ENCODE data around the gene ADGRG3. TPM values are rescaled to one million over a fixed set of nuclear protein-coding genes. Genes with fewer than 3 reads are reported as not detected.

Gene ADGRG3
- total RNA-seq, 1 donor from 2014 or later: not detected

- Mint-ChIP-seq H3K9me3 (ENCODE audit: unreplicated experiment) (no peaks in the 10 kb centered on the region), H3K27me3 (ENCODE audit: unreplicated experiment) (no peaks in the 10 kb centered on the region), H3K4me3 (ENCODE audit: unreplicated experiment) (no peak overlapping the region), H3K4me1 (ENCODE audit: unreplicated experiment) (peaks cover 13% of the 10 kb centered on the region), H3K36me3 (ENCODE audit: unreplicated experiment) (no peaks in the 10 kb centered on the region), H3K27ac (ENCODE audit: unreplicated experiment) (no peak overlapping the region)
- DNase-seq (ENCODE audit: extremely low spot score, unreplicated experiment): no peak
- TF ChIP-seq CTCF (IDR thresholded peaks at IDR 0.05): no peak
Observed at GRCh38 chr16:57640185-57640584, 27.9 kb upstream of the ADGRG3 start.

- Mint-ChIP-seq H3K36me3 (ENCODE audit: unreplicated experiment) (no peaks in the 10 kb centered on the region), H3K27ac (ENCODE audit: unreplicated experiment) (no peak overlapping the region), H3K9me3 (ENCODE audit: unreplicated experiment) (no peaks in the 10 kb centered on the region), H3K27me3 (ENCODE audit: unreplicated experiment) (no peaks in the 10 kb centered on the region), H3K4me3 (ENCODE audit: unreplicated experiment) (no peak overlapping the region), H3K4me1 (ENCODE audit: unreplicated experiment) (peaks cover 14% of the 10 kb centered on the region)
- no peak for DNase-seq (ENCODE audit: extremely low spot score, unreplicated experiment)
- no peak for TF ChIP-seq CTCF (IDR thresholded peaks at IDR 0.05)
Observed at GRCh38 chr16:57640612-57641011, 27.5 kb upstream of the ADGRG3 start.

- Mint-ChIP-seq H3K4me3 (ENCODE audit: unreplicated experiment) (no peak overlapping the region), H3K4me1 (ENCODE audit: unreplicated experiment) (peaks cover 21% of the 10 kb centered on the region), H3K9me3 (ENCODE audit: unreplicated experiment) (no peaks in the 10 kb centered on the region), H3K27me3 (ENCODE audit: unreplicated experiment) (no peaks in the 10 kb centered on the region), H3K36me3 (ENCODE audit: unreplicated experiment) (no peaks in the 10 kb centered on the region), H3K27ac (ENCODE audit: unreplicated experiment) (no peak overlapping the region)
- no peak for DNase-seq (ENCODE audit: extremely low spot score, unreplicated experiment)
- TF ChIP-seq CTCF (IDR thresholded peaks at IDR 0.05): no peak
Observed at GRCh38 chr16:57642160-57643135, 25.7 kb upstream of the ADGRG3 start.

GRCh38 chr16:57643147-57643874 lies 24.8 kb upstream of the ADGRG3 start:
- H3K27me3 Mint-ChIP-seq (ENCODE audit: unreplicated experiment): no peaks in the 10 kb centered on the region
- peaks cover 21% of the 10 kb centered on the region for H3K4me1 Mint-ChIP-seq (ENCODE audit: unreplicated experiment)
- H3K4me3 Mint-ChIP-seq (ENCODE audit: unreplicated experiment): no peak overlapping the region
- no peaks in the 10 kb centered on the region for H3K9me3 Mint-ChIP-seq (ENCODE audit: unreplicated experiment)
- TF ChIP-seq CTCF (IDR thresholded peaks at IDR 0.05): no peak
- no peaks in the 10 kb centered on the region for H3K36me3 Mint-ChIP-seq (ENCODE audit: unreplicated experiment)
- no peak overlapping the region for H3K27ac Mint-ChIP-seq (ENCODE audit: unreplicated experiment)
- no peak for DNase-seq (ENCODE audit: extremely low spot score, unreplicated experiment)

GRCh38 chr16:57643910-57644309 lies 24.2 kb upstream of the ADGRG3 start:
- H3K4me1 Mint-ChIP-seq (ENCODE audit: unreplicated experiment): peaks cover 21% of the 10 kb centered on the region
- H3K27me3 Mint-ChIP-seq (ENCODE audit: unreplicated experiment): no peaks in the 10 kb centered on the region
- no peak for TF ChIP-seq CTCF (IDR thresholded peaks at IDR 0.05)
- DNase-seq (ENCODE audit: extremely low spot score, unreplicated experiment): no peak
- H3K27ac Mint-ChIP-seq (ENCODE audit: unreplicated experiment): no peak overlapping the region
- H3K9me3 Mint-ChIP-seq (ENCODE audit: unreplicated experiment): no peaks in the 10 kb centered on the region
- no peak overlapping the region for H3K4me3 Mint-ChIP-seq (ENCODE audit: unreplicated experiment)
- no peaks in the 10 kb centered on the region for H3K36me3 Mint-ChIP-seq (ENCODE audit: unreplicated experiment)

Measured in osteocyte (in vitro differentiated cells).